Fibroblast of lung (primary cell): ENCODE data around the gene GALNT18. TPM values are rescaled to one million over a fixed set of nuclear protein-coding genes. Genes with fewer than 3 reads are reported as not detected.

ENCODE experiments used
- DNase-seq, 2 donors: peaks; one replicate each; pipeline versions ENCODE4 v3.0.0 to v3.0.0-alpha.2; 2010; ENCODE audit warnings: low read depth in 2 of 2
- H2AFZ ChIP-seq: 2 replicates; pipeline ENCODE4 v1.5.1; 2012; ENCODE audit warnings: low read length, control low read depth, inconsistent platforms
- H3K27ac ChIP-seq: 2 replicates; pipeline ENCODE4 v1.5.1; 2011; ENCODE audit warnings: low read length, control low read depth; ENCODE audit not compliant: insufficient read depth
- H3K27me3 ChIP-seq: 2 replicates; pipeline ENCODE4 v1.5.1; 2011; ENCODE audit warnings: mild to moderate bottlenecking, low read length; ENCODE audit not compliant: control insufficient read depth, insufficient read depth
- H3K36me3 ChIP-seq: 2 replicates; pipeline ENCODE4 v1.5.1; 2011; ENCODE audit warnings: low read length; ENCODE audit not compliant: control insufficient read depth, insufficient read depth
- H3K4me1 ChIP-seq: 2 replicates; pipeline ENCODE4 v1.5.1; 2011; ENCODE audit warnings: low read length; ENCODE audit not compliant: control insufficient read depth, insufficient read depth; ENCODE audit errors: extremely low read depth
- H3K4me2 ChIP-seq: 2 replicates; pipeline ENCODE4 v1.5.1; 2011; ENCODE audit warnings: low read length, control low read depth; ENCODE audit not compliant: insufficient read depth; ENCODE audit errors: extremely low read depth
- H3K4me3 ChIP-seq, 4 experiments: fragments of 200-600 bp in 1 of 4; sonication (generic) in 1 of 4; replicated peaks in 1 of 4; 2 replicates each; pipeline ENCODE4 v1.5.1; 2011 to 2016; ENCODE audit warnings: low read length in 4 of 4, low read depth in 3 of 4, mild to moderate bottlenecking in 3 of 4, control low read depth in 2 of 4, inconsistent platforms in 1 of 4, mixed read lengths in 1 of 4; ENCODE audit not compliant: insufficient read depth in 1 of 4; ENCODE audit errors: control extremely low read depth in 1 of 4
- H3K79me2 ChIP-seq: 2 replicates; pipeline ENCODE4 v1.5.1; 2012; ENCODE audit warnings: mild to moderate bottlenecking, low read length, inconsistent platforms; ENCODE audit not compliant: control insufficient read depth, insufficient read depth
- H3K9ac ChIP-seq: 2 replicates; pipeline ENCODE4 v1.5.1; 2011; ENCODE audit warnings: mild to moderate bottlenecking, low read length, control low read depth; ENCODE audit not compliant: insufficient read depth
- H3K9me3 ChIP-seq: 2 replicates; pipeline ENCODE4 v1.5.1; 2012; ENCODE audit warnings: low read depth, low read length; ENCODE audit not compliant: control insufficient read depth, insufficient read depth
- H4K20me1 ChIP-seq: 2 replicates; pipeline ENCODE4 v1.5.1; 2011; ENCODE audit warnings: low read length; ENCODE audit not compliant: control insufficient read depth, insufficient read depth; ENCODE audit errors: extremely low read depth
- CTCF ChIP-seq, 2 donors: IDR thresholded peaks in 1 of 2; conservative IDR thresholded peaks in 1 of 2; 1 replicate in 1 of 2; 2 replicates in 1 of 2; pipeline ENCODE4 v1.5.1; 2011 to 2012; ENCODE audit warnings: low read length in 2 of 2, control low read depth in 1 of 2, inconsistent platforms in 1 of 2, low read depth in 1 of 2, mild to moderate bottlenecking in 1 of 2
- EZH2 ChIP-seq: IDR thresholded peaks from 2 replicates; pipeline ENCODE4 v1.5.1; 2012; ENCODE audit warnings: low read length, control low read depth, mild to moderate bottlenecking; ENCODE audit errors: missing control alignments
- polyA plus RNA-seq, 2 donors: library from polyadenylated mRNA; depleted of rRNA in 1 of 2; stranded (reverse) in 1 of 2; unstranded in 1 of 2; fragments of >200 nt; gene quantifications; 2 replicates each; pipeline ENCODE4 v1.2.1, GENCODE V29; 2011 to 2012; ENCODE audit warnings: missing spikeins in 1 of 2
- total RNA-seq: library from RNA; depleted of rRNA; stranded (reverse); fragments of >200 nt; gene quantifications from 2 replicates; pipeline ENCODE4 v1.2.1, GENCODE V29; 2014

The GALNT18 gene
- total and polyA plus RNA-seq, 2 donors (not counting 1 experiment from before 2014, with no cell fraction given) = 0.50 to 19.3 TPM

- Histone ChIP-seq H3K9ac (no peak overlapping the region), H3K27ac (no peak overlapping the region), H4K20me1 (no peaks in the 10 kb centered on the region), H3K36me3 (no peaks in the 10 kb centered on the region), H3K4me1 (no peaks in the 10 kb centered on the region), H2AFZ (no peak overlapping the region), H3K4me2 (no peak overlapping the region), H3K4me3 (no peak overlapping the region), H3K79me2 (no peaks in the 10 kb centered on the region), H3K9me3 (no peaks in the 10 kb centered on the region), H3K27me3 (peaks cover 11% of the 10 kb centered on the region)
- TF ChIP-seq EZH2 = no peak
- TF ChIP-seq CTCF (conservative IDR thresholded peaks at IDR 0.05 in 1 of 2, IDR thresholded peaks at IDR 0.05 in 1 of 2; ENCODE audit: low read depth in 1 of 2, low read length in 2 of 2) = no peak
- no peak for DNase-seq
These were observed 13.6 kb upstream of the GALNT18 start for GRCh38 chr11:11635443-11635842.

DNA sequence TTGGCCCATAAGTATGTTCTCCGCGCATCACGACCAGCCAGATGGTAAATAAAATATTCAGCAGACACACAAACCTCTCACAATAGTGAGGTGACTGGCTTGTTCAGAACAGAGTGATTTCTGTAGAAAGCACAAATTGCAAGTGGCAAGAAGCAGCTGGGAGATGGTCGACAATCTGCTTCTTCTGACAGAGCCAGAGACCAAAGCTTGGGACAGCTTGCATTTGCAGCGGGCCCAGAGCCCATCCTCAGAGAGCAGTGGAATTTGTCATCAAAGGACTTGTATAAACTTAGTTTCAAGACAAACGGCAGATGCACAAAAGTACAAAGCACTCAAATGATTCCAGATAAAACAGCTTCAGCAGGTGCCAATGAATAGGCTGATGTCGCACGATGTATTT is 7.6 kb upstream of the GALNT18 start:
- H3K36me3 ChIP-seq = no peaks in the 10 kb centered on the region
- H3K79me2 ChIP-seq = no peaks in the 10 kb centered on the region
- H2AFZ ChIP-seq = no peak overlapping the region
- H3K27me3 ChIP-seq = peaks cover 16% of the 10 kb centered on the region
- no peaks in the 10 kb centered on the region for H3K4me1 ChIP-seq
- no peaks in the 10 kb centered on the region for H4K20me1 ChIP-seq
- no peak overlapping the region for H3K4me3 ChIP-seq
- no peak for DNase-seq
- no peak overlapping the region for H3K4me2 ChIP-seq
- H3K9ac ChIP-seq = no peak overlapping the region
- no peaks in the 10 kb centered on the region for H3K9me3 ChIP-seq
- H3K27ac ChIP-seq = no peak overlapping the region
- TF ChIP-seq EZH2 = peak; percentile 66
- no peak for TF ChIP-seq CTCF (conservative IDR thresholded peaks at IDR 0.05 in 1 of 2, IDR thresholded peaks at IDR 0.05 in 1 of 2; ENCODE audit: low read depth in 1 of 2, low read length in 2 of 2)

GRCh38 chr11:11628651-11629050 is 6.8 kb upstream of the GALNT18 start:
- Histone ChIP-seq H3K27me3 (peaks cover 14% of the 10 kb centered on the region), H3K79me2 (no peaks in the 10 kb centered on the region), H4K20me1 (no peaks in the 10 kb centered on the region), H3K4me2 (no peak overlapping the region), H3K4me1 (no peaks in the 10 kb centered on the region), H3K9me3 (no peaks in the 10 kb centered on the region), H2AFZ (no peak overlapping the region), H3K27ac (no peak overlapping the region), H3K36me3 (no peaks in the 10 kb centered on the region), H3K4me3 (no peak overlapping the region), H3K9ac (no peak overlapping the region)
- TF ChIP-seq EZH2 (no peak), CTCF (conservative IDR thresholded peaks at IDR 0.05 in 1 of 2, IDR thresholded peaks at IDR 0.05 in 1 of 2; ENCODE audit: low read depth in 1 of 2, low read length in 2 of 2) (no peak)
- DNase-seq = no peak
